HTR-8/SVneo (cell line): ENCODE results near the gene SORT1.
"Not testable (repeated sequence)": the region's sequence is repeated elsewhere in the genome, so short reads cannot be mapped to it uniquely, and the experiment has no call there.

Source experiments
- DNase-seq: peaks from one replicate; pipeline ENCODE4 v3.0.0; 2011; ENCODE audit warnings: low spot score, mixed read lengths; ENCODE audit not compliant: insufficient read length
- FAIRE-seq: peaks from 2 replicates; lab custom pipeline; 2011; peaks lifted over from hg19 to GRCh38; lab: Jason Lieb, UNC

The SORT1 gene

GRCh38 chr1:109397581-109398342, at the start of gene SORT1:
TSS of gene SORT1 (minus strand) at chr1:109397918. CDS start at chr1:109397892, 26 bp downstream.
- FAIRE-seq, result peak; percentile 66
- DNase-seq, result peak; percentile 81

GRCh38 chr1:109445949-109446695, 48.4 kb upstream of the SORT1 start:
- FAIRE-seq, DNase-seq: not testable (repeated sequence)

GRCh38 chr1:109444346-109444745, 46.6 kb upstream of the SORT1 start:
- DNase-seq (no peak), FAIRE-seq (no peak)

- DNase-seq (no peak), FAIRE-seq (no peak)
Measured at GRCh38 chr1:109443476-109443875, 45.8 kb upstream of the SORT1 start.

- DNase-seq, result no peak
- no peak for FAIRE-seq
Measured at GRCh38 chr1:109441069-109441468, 43.4 kb upstream of the SORT1 start.

GRCh38 chr1:109438798-109439297, 41.1 kb upstream of the SORT1 start:
- FAIRE-seq (no peak), DNase-seq (peak; percentile 24)

- no peak for DNase-seq
- no peak for FAIRE-seq
Measured at GRCh38 chr1:109434484-109434883, 36.8 kb upstream of the SORT1 start.

- no peak for FAIRE-seq
Measured at GRCh38 chr1:109433322-109433721, 35.6 kb upstream of the SORT1 start.

GRCh38 chr1:109432336-109432735, 34.6 kb upstream of the SORT1 start:
- FAIRE-seq, result no peak
- no peak for DNase-seq

More at GRCh38 chr1:109433322-109433721, 35.6 kb upstream of the SORT1 start:
- no peak for DNase-seq

- no peak for FAIRE-seq
- DNase-seq, result no peak
Measured at GRCh38 chr1:109427171-109427467, 29.4 kb upstream of the SORT1 start.

GRCh38 chr1:109426281-109427170, 28.8 kb upstream of the SORT1 start, which contains the start of gene PSMA5:
TSS of gene PSMA5 (minus strand) at chr1:109426448. CDS start at chr1:109426330, 118 bp downstream.
- FAIRE-seq, result peak; percentile 46
- DNase-seq, result peak; percentile 89

GRCh38 chr1:109425391-109426280, 27.9 kb upstream of the SORT1 start:
- FAIRE-seq (no peak), DNase-seq (peak; percentile 13)

GRCh38 chr1:109423498-109423897, 25.8 kb upstream of the SORT1 start:
- no peak for DNase-seq
- no peak for FAIRE-seq

- FAIRE-seq (no peak), DNase-seq (no peak)
Measured at GRCh38 chr1:109412551-109412950, 14.8 kb upstream of the SORT1 start.

GRCh38 chr1:109404838-109405237, 7.1 kb upstream of the SORT1 start:
- DNase-seq (no peak), FAIRE-seq (no peak)

GRCh38 chr1:109402025-109402424, 4.3 kb upstream of the SORT1 start:
- FAIRE-seq, result no peak
- no peak for DNase-seq

- DNase-seq, result no peak
- FAIRE-seq, result no peak
Measured at GRCh38 chr1:109400035-109400655, 2.4 kb upstream of the SORT1 start.

GRCh38 chr1:109399326-109399957, 1.7 kb upstream of the SORT1 start:
- no peak for FAIRE-seq

More at GRCh38 chr1:109399326-109399957, 1.7 kb upstream of the SORT1 start:
- DNase-seq, result no peak
